GM20000 (cell line): ENCODE results near the gene DUSP10.

Source experiments
- DNase-seq: peaks from one replicate; pipeline ENCODE4 v3.0.0; 2012; ENCODE audit warnings: low spot score
- CTCF ChIP-seq: IDR thresholded peaks from 2 replicates; pipeline ENCODE4 v1.5.1; 2012; ENCODE audit warnings: mild to moderate bottlenecking, control low read depth; ENCODE audit errors: extremely low read depth, missing control alignments

DUSP10 gene

DNA sequence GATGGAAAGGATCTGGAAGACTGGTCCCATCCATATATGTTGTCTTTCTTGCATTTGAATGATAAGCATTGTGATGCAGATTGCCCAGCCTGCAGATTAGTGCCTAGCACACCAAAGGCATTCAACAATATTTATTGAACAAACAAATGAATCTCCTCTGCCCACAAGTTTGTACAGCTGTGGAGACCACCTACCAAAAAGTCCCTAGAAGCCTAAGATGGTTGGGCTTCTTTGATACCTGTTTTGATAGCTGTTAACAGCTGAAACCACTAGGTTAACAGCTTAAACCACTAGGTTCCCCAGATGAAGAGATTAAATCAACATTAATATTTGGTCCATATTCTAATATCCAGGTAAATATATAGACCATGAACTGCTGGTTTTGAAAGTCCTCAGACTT lies 9.8 kb downstream of the DUSP10 start:
- DNase-seq = no peak
- no peak for TF ChIP-seq CTCF

GRCh38 chr1:221729771-221730330 lies 12.0 kb downstream of the DUSP10 start:
- no peak for TF ChIP-seq CTCF
- DNase-seq = no peak

- no peak for DNase-seq
- TF ChIP-seq CTCF = no peak
Measured at GRCh38 chr1:221728037-221728505, 13.8 kb downstream of the DUSP10 start.

DNA sequence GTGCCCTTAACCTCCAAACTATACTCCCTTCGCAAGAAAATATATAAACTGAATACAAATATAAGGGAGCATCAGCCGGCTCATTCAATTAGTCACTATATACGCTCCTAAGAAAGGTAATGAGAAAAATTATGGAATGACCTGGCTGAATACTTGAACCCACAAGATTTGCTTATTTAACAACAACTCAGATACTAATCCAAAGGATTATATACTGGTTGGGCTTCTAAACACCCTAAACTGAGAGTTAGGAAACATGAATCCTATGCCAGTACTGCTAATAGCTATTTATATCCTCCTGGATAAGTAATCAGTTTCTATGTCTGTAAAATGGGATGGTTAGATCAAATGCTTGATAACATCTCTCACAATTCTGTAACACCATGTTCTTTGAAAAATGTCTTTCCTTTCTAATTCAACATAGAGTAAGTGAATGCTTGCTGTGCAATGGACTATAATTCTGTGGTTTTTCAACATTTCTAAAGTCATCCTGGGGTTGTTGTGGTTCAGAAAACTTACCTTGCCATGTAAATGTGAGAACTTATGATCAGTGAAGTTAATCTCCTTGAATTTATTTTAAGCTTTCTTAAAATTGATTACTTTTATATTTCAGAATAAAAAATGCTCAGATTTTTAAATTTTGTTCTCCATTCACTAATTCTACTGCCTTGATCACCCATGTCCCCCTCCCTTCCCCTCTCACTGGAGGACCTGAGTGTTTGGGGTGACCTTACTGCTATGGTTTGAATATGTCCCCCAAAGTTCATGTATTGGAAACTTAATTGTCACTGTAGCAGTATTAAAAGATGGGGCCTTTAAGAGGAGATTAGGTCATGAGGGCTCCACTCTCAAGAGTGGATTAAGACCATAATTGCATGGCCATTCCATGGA lies 14.5 kb downstream of the DUSP10 start:
- no peak for DNase-seq
- TF ChIP-seq CTCF = no peak

GRCh38 chr1:221725735-221726672 lies 15.9 kb downstream of the DUSP10 start:
- peak; percentile 39 for DNase-seq
- no peak for TF ChIP-seq CTCF

GRCh38 chr1:221724931-221725605 lies 16.8 kb downstream of the DUSP10 start:
- no peak for DNase-seq

More at GRCh38 chr1:221724931-221725605, 16.8 kb downstream of the DUSP10 start:
- no peak for TF ChIP-seq CTCF
